DOHH2 (cell line): ENCODE data around the gene NIT1.

Source experiments
- H3F3A ChIP-seq: fragments of 200-600 bp; sonication (generic), shearing (Covaris generic); 2 replicates; pipeline ENCODE4 v1.6.0; 2016; ENCODE audit warnings: antibody characterized with exemption, mild to moderate bottlenecking; ENCODE audit not compliant: control insufficient read depth, insufficient read depth
- H3K27ac ChIP-seq: fragments of 200-600 bp; sonication (generic); 2 replicates; pipeline ENCODE4 v1.5.1; 2014; ENCODE audit warnings: low read depth, mild to moderate bottlenecking, low read length, moderate library complexity
- H3K27me3 ChIP-seq: fragments of 200-600 bp; sonication (generic); 2 replicates; pipeline ENCODE4 v1.6.1; 2014; ENCODE audit warnings: mild to moderate bottlenecking, low read length, mixed read lengths; ENCODE audit not compliant: control insufficient read depth
- H3K36me3 ChIP-seq: fragments of 200-600 bp; sonication (generic); 2 replicates; pipeline ENCODE4 v1.6.1; 2014; ENCODE audit warnings: mild to moderate bottlenecking, low read length, moderate library complexity, mixed read lengths; ENCODE audit not compliant: control insufficient read depth
- H3K4me1 ChIP-seq: fragments of 200-600 bp; sonication (generic); 2 replicates; pipeline ENCODE4 v1.6.1; 2014; ENCODE audit warnings: mild to moderate bottlenecking, low read length, mixed read lengths; ENCODE audit not compliant: control insufficient read depth
- H3K4me2 ChIP-seq: fragments of 200-600 bp; sonication (generic); 2 replicates; pipeline ENCODE4 v1.6.0; 2014; ENCODE audit warnings: mild to moderate bottlenecking, low read length, moderate library complexity
- H3K4me3 ChIP-seq: fragments of 200-600 bp; sonication (generic); 2 replicates; pipeline ENCODE4 v1.5.1; 2014; ENCODE audit warnings: mild to moderate bottlenecking, low read length, mixed read lengths
- H3K79me2 ChIP-seq: fragments of 200-600 bp; sonication (generic); 2 replicates; pipeline ENCODE4 v1.6.1; 2014; ENCODE audit warnings: mild to moderate bottlenecking, low read length, mixed read lengths; ENCODE audit not compliant: control insufficient read depth
- H3K9me2 ChIP-seq: fragments of 200-600 bp; sonication (generic); replicated peaks from 2 replicates; pipeline ENCODE4 v1.6.1; 2014; ENCODE audit warnings: mild to moderate bottlenecking, low read length, mixed read lengths; ENCODE audit not compliant: control insufficient read depth
- H3K9me3 ChIP-seq: fragments of 200-600 bp; sonication (generic); 2 replicates; pipeline ENCODE4 v1.6.1; 2014; ENCODE audit warnings: antibody characterized with exemption, low read length, mixed read lengths; ENCODE audit not compliant: control insufficient read depth, insufficient read depth
- H4K20me1 ChIP-seq: fragments of 200-600 bp; sonication (generic); 2 replicates; pipeline ENCODE4 v1.6.0; 2014; ENCODE audit warnings: low read depth, mild to moderate bottlenecking, antibody characterized with exemption, low read length, moderate library complexity; ENCODE audit not compliant: control insufficient read depth, insufficient read depth
- EZH2phosphoT487 ChIP-seq: fragments of 200-600 bp; sonication (generic); IDR thresholded peaks from 2 replicates; pipeline ENCODE4 v1.6.1; 2017; ENCODE audit warnings: borderline replicate concordance, mild to moderate bottlenecking, antibody characterized with exemption, low read length, moderate library complexity, mixed read lengths
- TF ChIP-seq, protein P1 (sequence below): fragments of 200-600 bp; sonication (generic); IDR thresholded peaks from one replicate; pipeline ENCODE4 v1.5.1; 2014; ENCODE audit warnings: antibody characterized with exemption, mild to moderate bottlenecking, low read depth, low read length; ENCODE audit not compliant: poor library complexity, severe bottlenecking

NIT1 gene

DNA sequence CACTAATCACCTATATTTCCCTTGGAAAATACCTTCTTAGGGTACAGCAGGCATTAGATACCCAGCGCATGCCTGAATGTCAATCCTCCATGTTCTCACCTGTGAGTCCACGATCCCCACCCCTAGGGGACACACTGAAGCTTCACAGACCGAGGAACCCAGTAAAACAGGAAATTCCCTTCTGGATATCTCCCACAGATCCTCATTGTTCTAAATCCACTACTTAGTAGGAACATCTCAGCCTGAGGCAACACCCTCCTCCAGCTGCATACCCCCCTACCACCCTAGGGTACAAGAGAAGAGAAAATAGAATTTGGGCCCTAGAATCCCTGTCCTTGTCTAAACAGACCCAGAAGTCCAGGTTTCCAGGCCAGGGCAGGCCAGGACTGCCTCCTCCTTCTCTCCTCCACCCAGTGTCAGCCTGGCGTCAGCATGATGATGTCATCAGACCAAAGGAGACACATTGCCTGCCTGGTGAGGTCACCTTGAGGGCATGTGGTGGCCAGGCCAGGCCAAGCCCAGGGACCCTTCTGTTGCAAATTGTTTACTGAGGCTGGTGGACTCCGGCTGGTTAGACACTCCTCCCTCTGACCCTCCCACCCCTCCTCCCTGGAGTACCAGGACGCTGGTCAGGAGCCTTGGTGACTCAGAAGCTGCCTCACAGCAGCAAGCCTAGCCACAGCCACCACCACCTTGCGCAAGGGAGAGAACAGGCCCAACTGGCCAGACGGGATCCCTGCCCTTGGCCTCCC, 34.7 kb upstream of the NIT1 start:
- H3K79me2 ChIP-seq: no peaks in the 10 kb centered on the region
- H3K4me2 ChIP-seq: no peak overlapping the region
- no peaks in the 10 kb centered on the region for H3K9me2 ChIP-seq
- no peak overlapping the region for H3K4me3 ChIP-seq
- no peak overlapping the region for H3K27ac ChIP-seq
- H3K36me3 ChIP-seq: no peaks in the 10 kb centered on the region
- no peaks in the 10 kb centered on the region for H4K20me1 ChIP-seq
- H3F3A ChIP-seq: no peaks in the 10 kb centered on the region
- no peaks in the 10 kb centered on the region; the same call in 1 of the 2 replicates for H3K27me3 ChIP-seq
- H3K9me3 ChIP-seq: no peaks in the 10 kb centered on the region
- H3K4me1 ChIP-seq: no peaks in the 10 kb centered on the region
- no peak for TF ChIP-seq EZH2phosphoT487
- TF ChIP-seq, protein P1, sequence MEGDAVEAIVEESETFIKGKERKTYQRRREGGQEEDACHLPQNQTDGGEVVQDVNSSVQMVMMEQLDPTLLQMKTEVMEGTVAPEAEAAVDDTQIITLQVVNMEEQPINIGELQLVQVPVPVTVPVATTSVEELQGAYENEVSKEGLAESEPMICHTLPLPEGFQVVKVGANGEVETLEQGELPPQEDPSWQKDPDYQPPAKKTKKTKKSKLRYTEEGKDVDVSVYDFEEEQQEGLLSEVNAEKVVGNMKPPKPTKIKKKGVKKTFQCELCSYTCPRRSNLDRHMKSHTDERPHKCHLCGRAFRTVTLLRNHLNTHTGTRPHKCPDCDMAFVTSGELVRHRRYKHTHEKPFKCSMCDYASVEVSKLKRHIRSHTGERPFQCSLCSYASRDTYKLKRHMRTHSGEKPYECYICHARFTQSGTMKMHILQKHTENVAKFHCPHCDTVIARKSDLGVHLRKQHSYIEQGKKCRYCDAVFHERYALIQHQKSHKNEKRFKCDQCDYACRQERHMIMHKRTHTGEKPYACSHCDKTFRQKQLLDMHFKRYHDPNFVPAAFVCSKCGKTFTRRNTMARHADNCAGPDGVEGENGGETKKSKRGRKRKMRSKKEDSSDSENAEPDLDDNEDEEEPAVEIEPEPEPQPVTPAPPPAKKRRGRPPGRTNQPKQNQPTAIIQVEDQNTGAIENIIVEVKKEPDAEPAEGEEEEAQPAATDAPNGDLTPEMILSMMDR: no peak

DNA sequence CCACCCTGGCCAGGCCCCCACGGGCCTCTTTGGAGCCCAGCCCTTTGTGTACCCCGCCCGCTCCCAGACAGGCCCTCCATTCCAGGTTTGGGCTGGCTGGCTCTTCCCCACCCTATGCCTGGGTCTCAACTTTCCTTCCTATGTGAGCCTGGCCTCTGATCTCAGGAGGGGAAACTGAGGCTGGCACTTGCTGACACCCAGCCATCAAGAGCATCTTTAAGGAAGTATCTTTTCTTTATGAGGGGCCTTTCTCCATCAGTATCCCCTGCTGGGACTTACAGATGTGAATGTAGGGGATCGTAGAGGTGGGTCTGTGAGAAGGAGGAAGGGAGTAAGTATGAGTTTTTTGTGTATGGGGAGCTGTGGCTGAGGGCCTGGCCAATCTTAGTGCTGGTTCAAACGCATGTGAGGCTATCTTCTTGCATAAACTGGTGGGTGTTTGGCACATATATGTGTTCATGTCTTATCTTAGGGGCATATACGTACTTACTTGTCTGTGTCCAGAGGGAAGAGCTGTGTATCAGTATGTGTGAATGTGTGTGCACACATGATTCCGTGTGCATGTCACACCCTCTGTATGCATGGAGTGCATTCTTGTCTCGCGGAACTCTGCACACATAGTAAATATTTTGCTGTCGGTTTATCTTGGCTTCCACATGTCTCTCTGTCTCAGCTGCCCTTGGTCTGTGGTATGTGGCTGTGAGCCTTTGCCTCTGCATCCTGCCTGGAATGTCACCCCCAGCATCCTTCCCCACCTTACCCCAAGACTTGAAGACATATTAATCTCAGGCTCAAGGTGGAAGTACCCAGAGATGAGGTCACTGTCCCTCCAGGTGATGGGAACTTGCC, 33.9 kb upstream of the NIT1 start:
- Histone ChIP-seq H3K79me2 (no peaks in the 10 kb centered on the region), H3F3A (no peaks in the 10 kb centered on the region), H3K9me2 (no peaks in the 10 kb centered on the region), H3K36me3 (no peaks in the 10 kb centered on the region), H3K4me2 (no peak overlapping the region), H3K27ac (no peak overlapping the region), H3K4me3 (no peak overlapping the region), H4K20me1 (no peaks in the 10 kb centered on the region), H3K9me3 (no peaks in the 10 kb centered on the region), H3K27me3 (no peaks in the 10 kb centered on the region; the same call in 1 of the 2 replicates), H3K4me1 (no peaks in the 10 kb centered on the region)
- TF ChIP-seq, protein P1: no peak
- TF ChIP-seq EZH2phosphoT487: no peak

GRCh38 chr1:161084597-161084988, 33.3 kb upstream of the NIT1 start:
- Histone ChIP-seq H3K4me2 (no peak overlapping the region), H3K4me3 (no peak overlapping the region), H3K27me3 (no peaks in the 10 kb centered on the region; the same call in 1 of the 2 replicates), H3K36me3 (no peaks in the 10 kb centered on the region), H3K79me2 (no peaks in the 10 kb centered on the region), H3K27ac (no peak overlapping the region), H3F3A (no peaks in the 10 kb centered on the region), H3K9me3 (no peaks in the 10 kb centered on the region), H3K9me2 (no peaks in the 10 kb centered on the region), H4K20me1 (no peaks in the 10 kb centered on the region), H3K4me1 (no peaks in the 10 kb centered on the region)
- TF ChIP-seq, protein P1: no peak
- no peak for TF ChIP-seq EZH2phosphoT487
